A673 (cell line): Measurements from ENCODE around the gene TSPAN4. TPM values are rescaled to one million over a fixed set of nuclear protein-coding genes. Genes with fewer than 3 reads are reported as not detected.

Experiments
- BruUV-seq: library from RNA; stranded (reverse); fragments of 400-500 nt; replicated peaks from 2 replicates; lab custom pipeline; 2021; lab: Mats Ljungman, UMichigan
- CTCF ChIA-PET: fragments of 300-600 bp; sonication (Branson Sonifier 250); formaldehyde crosslinking; loops from one replicate; lab custom pipeline; 2022; ENCODE audit warnings: antibody characterized with exemption; lab: Charles Lee
- POLR2A ChIA-PET: fragments of 300-600 bp; sonication (Branson Sonifier 250); formaldehyde crosslinking; loops from one replicate; lab custom pipeline; 2022; ENCODE audit warnings: antibody characterized with exemption; ENCODE audit not compliant: low non-redundant PET; lab: Charles Lee
- DNase-seq: peaks from one replicate; pipeline ENCODE4 v3.0.0-alpha.2; 2015; ENCODE audit warnings: low spot score
- H3K27ac ChIP-seq: fragments of 200-600 bp; sonication (generic); 2 replicates; pipeline ENCODE4 v1.5.1; 2016; ENCODE audit warnings: mixed run types, low read depth, mild to moderate bottlenecking, mixed read lengths, antibody characterized with exemption, low read length; ENCODE audit not compliant: poor library complexity, severe bottlenecking
- H3K27me3 ChIP-seq: fragments of 200-600 bp; sonication (generic); replicated peaks from 2 replicates; pipeline ENCODE4 v1.6.1; 2017; ENCODE audit warnings: mixed run types, low read depth, mild to moderate bottlenecking, mixed read lengths, antibody characterized with exemption, low read length; ENCODE audit not compliant: insufficient read depth, poor library complexity
- H3K36me3 ChIP-seq: fragments of 200-600 bp; sonication (generic); 2 replicates; pipeline ENCODE4 v1.6.1; 2016; ENCODE audit warnings: mixed run types, mild to moderate bottlenecking, mixed read lengths, antibody characterized with exemption, low read length; ENCODE audit not compliant: insufficient read depth, poor library complexity, severe bottlenecking
- H3K4me1 ChIP-seq: fragments of 200-600 bp; sonication (generic); 2 replicates; pipeline ENCODE4 v1.6.1; 2017; ENCODE audit warnings: mixed run types, mild to moderate bottlenecking, mixed read lengths, antibody characterized with exemption, low read length; ENCODE audit not compliant: insufficient read depth, poor library complexity, severe bottlenecking
- H3K4me3 ChIP-seq: fragments of 200-600 bp; sonication (generic); 2 replicates; pipeline ENCODE4 v1.5.1; 2016; ENCODE audit warnings: low read depth, mixed run types, mild to moderate bottlenecking, mixed read lengths, low read length; ENCODE audit not compliant: poor library complexity, severe bottlenecking
- H3K9me3 ChIP-seq: fragments of 200-600 bp; sonication (generic); 2 replicates; pipeline ENCODE4 v1.6.1; 2016; ENCODE audit warnings: mixed run types, low read depth, mild to moderate bottlenecking, mixed read lengths, antibody characterized with exemption, low read length; ENCODE audit not compliant: poor library complexity, severe bottlenecking
- EZH2 ChIP-seq: fragments of 200-600 bp; sonication (generic); IDR thresholded peaks from 2 replicates; pipeline ENCODE4 v1.6.1; 2017; ENCODE audit warnings: borderline replicate concordance, low read depth, mild to moderate bottlenecking, mixed read lengths, antibody characterized with exemption, low read length; ENCODE audit not compliant: poor library complexity, severe bottlenecking
- intact Hi-C: fragments of 100-400 bp; cut with micrococcal nuclease; formaldehyde crosslinking; loops from one replicate; pipeline ENCODE4 v1.10.0; 2022; ENCODE audit not compliant: unreplicated experiment
- total RNA-seq: library from RNA; stranded (reverse); gene quantifications from 2 replicates; pipeline ENCODE4 v1.2.3, GENCODE V29; 2021
- TF ChIP-seq, protein P1 (sequence below): fragments of 300-800, 200-600 bp; sonication (generic); conservative IDR thresholded peaks from 2 replicates; pipeline ENCODE4 v1.5.1; 2017; ENCODE audit warnings: low read depth, mild to moderate bottlenecking, antibody characterized with exemption, low read length, moderate library complexity, mixed read lengths

TSPAN4 gene
- total RNA-seq, 1 experiment from 2014 or later, result 17.5 TPM

DNA sequence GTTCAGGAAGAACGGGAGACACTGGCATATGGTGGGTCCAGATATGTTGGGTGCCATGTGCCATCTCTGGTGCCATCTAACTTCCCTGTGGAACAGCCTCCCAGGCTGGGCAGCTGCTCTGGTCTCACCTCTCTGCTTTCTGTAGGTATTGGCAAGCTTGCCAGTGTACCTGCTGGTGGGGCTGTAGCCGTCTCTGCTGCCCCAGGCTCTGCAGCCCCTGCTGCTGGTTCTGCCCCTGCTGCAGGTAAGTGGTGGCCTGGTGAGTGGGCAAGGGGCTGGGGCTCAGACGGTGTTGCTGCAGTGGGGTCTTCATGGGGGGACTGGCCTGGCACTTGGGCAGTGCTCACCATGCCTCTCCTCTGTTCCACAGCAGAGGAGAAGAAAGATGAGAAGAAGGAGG is 30.3 kb upstream of the TSPAN4 start:
- H3K4me1 ChIP-seq, result peaks cover 11% of the 10 kb centered on the region
- TF ChIP-seq, protein P1, sequence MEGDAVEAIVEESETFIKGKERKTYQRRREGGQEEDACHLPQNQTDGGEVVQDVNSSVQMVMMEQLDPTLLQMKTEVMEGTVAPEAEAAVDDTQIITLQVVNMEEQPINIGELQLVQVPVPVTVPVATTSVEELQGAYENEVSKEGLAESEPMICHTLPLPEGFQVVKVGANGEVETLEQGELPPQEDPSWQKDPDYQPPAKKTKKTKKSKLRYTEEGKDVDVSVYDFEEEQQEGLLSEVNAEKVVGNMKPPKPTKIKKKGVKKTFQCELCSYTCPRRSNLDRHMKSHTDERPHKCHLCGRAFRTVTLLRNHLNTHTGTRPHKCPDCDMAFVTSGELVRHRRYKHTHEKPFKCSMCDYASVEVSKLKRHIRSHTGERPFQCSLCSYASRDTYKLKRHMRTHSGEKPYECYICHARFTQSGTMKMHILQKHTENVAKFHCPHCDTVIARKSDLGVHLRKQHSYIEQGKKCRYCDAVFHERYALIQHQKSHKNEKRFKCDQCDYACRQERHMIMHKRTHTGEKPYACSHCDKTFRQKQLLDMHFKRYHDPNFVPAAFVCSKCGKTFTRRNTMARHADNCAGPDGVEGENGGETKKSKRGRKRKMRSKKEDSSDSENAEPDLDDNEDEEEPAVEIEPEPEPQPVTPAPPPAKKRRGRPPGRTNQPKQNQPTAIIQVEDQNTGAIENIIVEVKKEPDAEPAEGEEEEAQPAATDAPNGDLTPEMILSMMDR, result no peak
- TF ChIP-seq EZH2, result no peak
- no peak overlapping the region for H3K27ac ChIP-seq
- H3K4me3 ChIP-seq, result no peak overlapping the region
- CTCF ChIA-PET, result no interaction called here
- peaks cover 29% of the 10 kb centered on the region for H3K36me3 ChIP-seq
- DNase-seq, result no peak
- POLR2A ChIA-PET, result interaction anchor here (0.6 kb wide), 1 partner anchor 307 kb away, joined by 5 read pairs; no protein-coding TSS in a partner anchor
- no peaks in the 10 kb centered on the region for H3K27me3 ChIP-seq
- intact Hi-C loops, result no loop called here
- BruUV-seq, result no TSS peak
- no peaks in the 10 kb centered on the region for H3K9me3 ChIP-seq

DNA sequence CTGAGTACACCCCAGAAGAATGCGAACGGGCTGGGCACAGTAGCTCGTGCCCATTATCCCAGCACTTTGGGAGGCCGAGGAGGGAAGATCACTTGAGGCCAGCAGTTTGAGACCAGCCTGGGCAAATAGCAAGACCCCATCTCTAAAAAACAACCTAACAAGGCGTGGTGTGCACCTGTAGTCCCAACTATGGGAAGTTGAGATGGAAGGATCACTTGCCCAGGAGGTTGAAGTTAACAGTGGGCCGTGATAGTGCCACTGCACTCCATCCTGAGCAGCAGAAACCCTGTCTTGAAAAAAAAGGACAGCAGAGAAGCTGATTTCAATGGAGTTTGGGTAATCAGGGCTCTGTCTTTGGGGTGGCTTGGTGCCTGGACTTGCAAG is 29.6 kb upstream of the TSPAN4 start:
- peaks cover 11% of the 10 kb centered on the region for H3K4me1 ChIP-seq
- H3K27ac ChIP-seq, result no peak overlapping the region
- no peak for DNase-seq
- H3K27me3 ChIP-seq, result no peaks in the 10 kb centered on the region
- TF ChIP-seq EZH2, result no peak
- TF ChIP-seq, protein P1, result no peak
- no peaks in the 10 kb centered on the region for H3K9me3 ChIP-seq
- ChIA-PET CTCF (no interaction called here), POLR2A (no interaction called here)
- no peak overlapping the region for H3K4me3 ChIP-seq
- intact Hi-C loops, result no loop called here
- BruUV-seq, result no TSS peak
- peaks cover 29% of the 10 kb centered on the region for H3K36me3 ChIP-seq

DNA sequence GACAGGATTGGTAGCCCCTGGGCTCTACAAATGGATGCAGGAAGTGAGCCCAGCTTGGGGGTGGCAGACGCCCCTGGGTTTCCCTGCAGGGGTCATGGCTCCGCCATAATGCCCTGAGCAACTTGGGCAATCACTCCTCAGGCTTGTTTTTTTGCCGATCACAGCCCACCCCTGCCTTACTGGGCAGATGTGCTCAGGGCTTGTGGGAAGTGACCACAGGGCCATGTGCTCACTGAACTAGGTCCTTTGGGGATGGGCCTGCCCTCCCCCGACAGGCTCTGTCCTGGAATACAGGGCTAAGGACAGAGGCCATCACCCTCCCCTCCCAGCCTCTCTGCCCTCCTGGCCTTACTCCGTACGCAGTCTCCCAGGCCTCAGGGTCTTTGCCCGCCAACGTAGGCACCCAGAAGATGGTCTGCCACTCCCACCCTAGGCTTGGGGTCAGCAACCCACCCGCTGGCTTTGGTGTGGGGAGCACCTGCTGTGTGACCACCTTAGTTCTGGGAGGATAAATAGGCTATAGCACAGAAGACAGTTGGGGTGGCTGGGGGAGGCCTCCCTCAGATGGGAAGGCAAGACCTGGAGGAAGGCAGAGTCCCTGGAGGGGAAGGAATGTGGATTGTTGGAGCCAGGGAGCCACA is 29.1 kb upstream of the TSPAN4 start:
- H3K27ac ChIP-seq, result no peak overlapping the region
- CTCF ChIA-PET, result no interaction called here

More for the DNA sequence above, 29.1 kb upstream of the TSPAN4 start:
- peaks cover 29% of the 10 kb centered on the region for H3K36me3 ChIP-seq
- intact Hi-C loops, result no loop called here
- H3K9me3 ChIP-seq, result no peaks in the 10 kb centered on the region
- H3K4me1 ChIP-seq, result peaks cover 11% of the 10 kb centered on the region
- H3K4me3 ChIP-seq, result no peak overlapping the region
- POLR2A ChIA-PET, result no interaction called here
- DNase-seq, result no peak
- TF ChIP-seq, protein P1, result no peak
- no peak for TF ChIP-seq EZH2
- no peaks in the 10 kb centered on the region for H3K27me3 ChIP-seq
- no TSS peak for BruUV-seq
